ENCODE results near the gene CLIP4. TPM values are rescaled to one million over a fixed set of nuclear protein-coding genes. Genes with fewer than 3 reads are reported as not detected.

The CLIP4 gene
- total and polyA plus RNA-seq, 2 of the 4 experiments (the other 2 are of a cell fraction): 29.7 to 66.3 TPM

GRCh38 chr2:29072971-29073725 lies 42.1 kb upstream of the CLIP4 start:
- H3K4me3 ChIP-seq (ENCODE audit: insufficient read depth, low read depth, low read length): no peak overlapping the region
- WGBS, 2 experiments (ENCODE audit: extremely low coverage in 2 of 2, insufficient read length in 1 of 2): 81% methylated on average over 2 of the region's 12 CpGs; no CpG with 5 or more reads in 1 of the 2 experiments
- no peak overlapping the region for H3K4me2 ChIP-seq (ENCODE audit: low read depth, low read length)
- no peak overlapping the region for H2BK5ac ChIP-seq (ENCODE audit: low read depth, low read length, poor library complexity, severe bottlenecking)
- H2AFZ ChIP-seq (replicated peaks; ENCODE audit: low read length, poor library complexity): no peak overlapping the region
- CTCF ChIA-PET: no interaction called here
- no peak for ATAC-seq (ENCODE audit: low read depth)
- H3K36me3 ChIP-seq (ENCODE audit: control insufficient read depth, insufficient read depth, low read length): no peaks in the 10 kb centered on the region
- H3K79me1 ChIP-seq (ENCODE audit: low read depth in 1 of 2, low read length in 2 of 2): no peaks in the 10 kb centered on the region
- in situ Hi-C loops (cut with MboI; ENCODE audit: low sequenced_read_pairs) (no loop called here), dilution Hi-C loops (cut with HindIII; ENCODE audit: low sequenced_read_pairs, unreplicated experiment) (no loop called here), intact Hi-C loops (cut with micrococcal nuclease) (no loop called here)
- H4K91ac ChIP-seq (ENCODE audit: insufficient read depth, low read depth, low read length): no peak overlapping the region
- no peak overlapping the region for H3K18ac ChIP-seq (ENCODE audit: low read depth, low read length)
- no peak overlapping the region for H4K5ac ChIP-seq (ENCODE audit: low read depth, low read length)
- no peak overlapping the region for H3K4ac ChIP-seq (ENCODE audit: low read depth, low read length)
- no peak overlapping the region for H3K14ac ChIP-seq (replicated peaks; ENCODE audit: low read depth, low read length)
- no peak overlapping the region for H2BK15ac ChIP-seq (ENCODE audit: low read depth, low read length)
- TF ChIP-seq RAD21 (IDR thresholded peaks at IDR 0.05; ENCODE audit: low read length): no peak
- TF ChIP-seq RCOR1 (IDR thresholded peaks at IDR 0.05; ENCODE audit: insufficient replicate concordance, low read length): no peak
- no peak for TF ChIP-seq RFX5 (IDR thresholded peaks at IDR 0.05; ENCODE audit: low read depth, low read length)
- no peak for TF ChIP-seq MAFK (IDR thresholded peaks at IDR 0.05; ENCODE audit: low read depth, low read length)
- TF ChIP-seq MXI1 (IDR thresholded peaks at IDR 0.05; ENCODE audit: borderline replicate concordance, low read depth, low read length): no peak
- TF ChIP-seq POLR2A (IDR thresholded peaks at IDR 0.05; ENCODE audit: low read depth, low read length): no peak
- no peak for TF ChIP-seq CTCF (conservative IDR thresholded peaks at IDR 0.05; ENCODE audit: low read depth, low read length)
- TF ChIP-seq FOS (IDR thresholded peaks at IDR 0.05; ENCODE audit: low read depth, low read length): no peak
- no peak for TF ChIP-seq MAZ (IDR thresholded peaks at IDR 0.05; ENCODE audit: borderline replicate concordance, low read depth, low read length)
- no peak for TF ChIP-seq USF2 (IDR thresholded peaks at IDR 0.05; ENCODE audit: low read depth, low read length)
- no peak for TF ChIP-seq CEBPB (IDR thresholded peaks at IDR 0.05; ENCODE audit: low read depth, low read length)
- no peaks in the 10 kb centered on the region; the same call in 1 of the 2 replicates for H3K9me3 ChIP-seq (ENCODE audit: control insufficient read depth, insufficient read depth, low read length)
- H3K27me3 ChIP-seq (ENCODE audit: control insufficient read depth, insufficient read depth, low read length): peaks cover 6% of the 10 kb centered on the region
- H3K9ac ChIP-seq (ENCODE audit: low read depth, low read length): no peak overlapping the region
- H2AK5ac ChIP-seq (ENCODE audit: low read depth, low read length): no peak overlapping the region
- no peaks in the 10 kb centered on the region for H3K4me1 ChIP-seq (ENCODE audit: control insufficient read depth, insufficient read depth, low read length)
- no peak for DNase-seq
- H4K20me1 ChIP-seq (ENCODE audit: insufficient read depth, low read length): no peaks in the 10 kb centered on the region
- H3K27ac ChIP-seq (ENCODE audit: insufficient read depth, low read length): no peak overlapping the region
- H3K23ac ChIP-seq (ENCODE audit: low read depth, low read length): no peak overlapping the region
- no peak overlapping the region for H4K8ac ChIP-seq (ENCODE audit: low read depth in 2 of 2, low read length in 2 of 2)
- no TSS peak for BruUV-seq (replicated peaks)
- no peak overlapping the region for H2AK9ac ChIP-seq (replicated peaks; ENCODE audit: low read depth, low read length, poor library complexity)
- no peak overlapping the region for H3K56ac ChIP-seq (ENCODE audit: extremely low read depth, insufficient read depth, low read length)
- H2BK20ac ChIP-seq (ENCODE audit: low read depth, low read length): no peak overlapping the region
- no peaks in the 10 kb centered on the region for H3K9me1 ChIP-seq (ENCODE audit: insufficient read depth, low read length)
- POLR2A ChIA-PET (ENCODE audit: unreplicated experiment): no interaction called here
- no peak overlapping the region for H2BK120ac ChIP-seq (ENCODE audit: low read depth, low read length)
